ENCODE measurements around the gene CYBA.

GRCh38 chr16:88687254-88687576 is 36.4 kb upstream of the CYBA start:
- TF ChIP-seq CTCF (IDR thresholded peaks at IDR 0.05) (no peak), POLR2A (IDR thresholded peaks at IDR 0.05) (no peak)

Data from uterus (tissue), 2 donors.